OCI-LY1 (cell line): ENCODE results near the gene ERMARD.

Source experiments
- H2AFZ ChIP-seq: fragments of 200-600 bp; sonication (generic), shearing (Covaris generic); 2 replicates; pipeline ENCODE4 v1.6.0; 2014; ENCODE audit warnings: antibody characterized with exemption, mild to moderate bottlenecking, low read length
- H3F3A ChIP-seq: fragments of 200-600 bp; sonication (generic), shearing (Covaris generic); 2 replicates; pipeline ENCODE4 v1.6.0; 2014; ENCODE audit warnings: mild to moderate bottlenecking, antibody characterized with exemption, low read length, moderate library complexity; ENCODE audit not compliant: insufficient read depth
- H3K27ac ChIP-seq: fragments of 200-600 bp; sonication (generic); 2 replicates; pipeline ENCODE4 v1.5.1; 2014; ENCODE audit warnings: low read length, mixed run types, mild to moderate bottlenecking, low read depth; ENCODE audit not compliant: poor library complexity, severe bottlenecking
- H3K27me3 ChIP-seq: fragments of 200-600 bp; sonication (generic); 2 replicates; pipeline ENCODE4 v1.6.0; 2014; ENCODE audit warnings: antibody characterized with exemption, mild to moderate bottlenecking, low read length, moderate library complexity; ENCODE audit not compliant: insufficient read depth
- H3K36me3 ChIP-seq: fragments of 200-600 bp; sonication (generic); 2 replicates; pipeline ENCODE4 v1.6.1; 2014; ENCODE audit warnings: mild to moderate bottlenecking, antibody characterized with exemption, low read length, moderate library complexity, mixed read lengths; ENCODE audit not compliant: insufficient read depth
- H3K4me1 ChIP-seq: fragments of 200-600 bp; sonication (generic); 2 replicates; pipeline ENCODE4 v1.5.1; 2014; ENCODE audit warnings: mild to moderate bottlenecking, low read length, moderate library complexity; ENCODE audit not compliant: insufficient read depth, severe bottlenecking
- H3K4me2 ChIP-seq: fragments of 200-600 bp; sonication (generic), shearing (Covaris generic); 2 replicates; pipeline ENCODE4 v1.6.1; 2014; ENCODE audit warnings: low read length
- H3K4me3 ChIP-seq: fragments of 200-600 bp; sonication (generic); 2 replicates; pipeline ENCODE4 v1.5.1; 2014; ENCODE audit warnings: low read length, low read depth, mild to moderate bottlenecking, mixed read lengths; ENCODE audit not compliant: poor library complexity, severe bottlenecking
- H3K79me2 ChIP-seq: fragments of 200-600 bp; shearing (Covaris generic); 2 replicates; pipeline ENCODE4 v1.6.1; 2016; ENCODE audit warnings: mixed run types, low read length, mixed read lengths; ENCODE audit not compliant: insufficient read depth
- H3K9ac ChIP-seq: fragments of 200-600 bp; sonication (generic), shearing (Covaris generic); 2 replicates; pipeline ENCODE4 v1.6.1; 2014; ENCODE audit warnings: mild to moderate bottlenecking, low read length, mixed read lengths
- H3K9me2 ChIP-seq: fragments of 200-600 bp; sonication (generic), shearing (Covaris generic); 2 replicates; pipeline ENCODE4 v1.6.1; 2014; ENCODE audit warnings: low read depth, mild to moderate bottlenecking, low read length, mixed read lengths
- H3K9me3 ChIP-seq: fragments of 200-600 bp; shearing (Covaris generic); 2 replicates; pipeline ENCODE4 v1.6.1; 2014; ENCODE audit warnings: low read length, mixed read lengths
- H4K20me1 ChIP-seq: fragments of 200-600 bp; sonication (generic), shearing (Covaris generic); 2 replicates; pipeline ENCODE4 v1.6.0; 2016; ENCODE audit warnings: mild to moderate bottlenecking, low read length; ENCODE audit not compliant: insufficient read depth
- CTCF ChIP-seq: fragments of 200-600 bp; sonication (generic), shearing (Covaris generic); IDR thresholded peaks from 2 replicates; pipeline ENCODE4 v1.5.1; 2017; ENCODE audit warnings: mild to moderate bottlenecking, antibody characterized with exemption, low read length, moderate library complexity, mixed read lengths
- EZH2 ChIP-seq: fragments of 200-600 bp; sonication (generic), shearing (Covaris generic); IDR thresholded peaks from 2 replicates; pipeline ENCODE4 v1.8.0; 2017; ENCODE audit warnings: borderline replicate concordance, mixed run types, mild to moderate bottlenecking, antibody characterized with exemption, low read length, moderate library complexity, mixed read lengths

Gene ERMARD

GRCh38 chr6:169804427-169804826, 53.0 kb downstream of the ERMARD start:
- no peaks in the 10 kb centered on the region for H3K79me2 ChIP-seq
- no peaks in the 10 kb centered on the region for H3K27me3 ChIP-seq
- TF ChIP-seq EZH2 (no peak), CTCF (no peak)
- H4K20me1 ChIP-seq = no peaks in the 10 kb centered on the region
- no peak overlapping the region for H3K9ac ChIP-seq
- no peak overlapping the region for H2AFZ ChIP-seq
- no peaks in the 10 kb centered on the region for H3K36me3 ChIP-seq
- H3K4me1 ChIP-seq = peaks cover 12% of the 10 kb centered on the region
- no peak overlapping the region for H3K4me3 ChIP-seq
- H3K4me2 ChIP-seq = no peak overlapping the region
- no peaks in the 10 kb centered on the region for H3K9me2 ChIP-seq
- H3K27ac ChIP-seq = no peak overlapping the region
- H3K9me3 ChIP-seq = no peaks in the 10 kb centered on the region
- H3F3A ChIP-seq = no peaks in the 10 kb centered on the region

- Histone ChIP-seq H3K4me2 (no peak overlapping the region), H3K27ac (no peak overlapping the region), H4K20me1 (no peaks in the 10 kb centered on the region), H3F3A (no peaks in the 10 kb centered on the region), H3K4me3 (no peak overlapping the region), H3K36me3 (no peaks in the 10 kb centered on the region), H3K9ac (no peak overlapping the region), H3K9me3 (no peaks in the 10 kb centered on the region), H3K4me1 (peaks cover 16% of the 10 kb centered on the region), H3K9me2 (no peaks in the 10 kb centered on the region), H3K79me2 (no peaks in the 10 kb centered on the region), H2AFZ (no peak overlapping the region), H3K27me3 (no peaks in the 10 kb centered on the region)
- TF ChIP-seq EZH2 (no peak), CTCF (no peak)
Measured at GRCh38 chr6:169805242-169805838, 53.9 kb downstream of the ERMARD start.

GRCh38 chr6:169806701-169807100, 55.3 kb downstream of the ERMARD start:
- H3K9me2 ChIP-seq = no peaks in the 10 kb centered on the region
- peaks cover 18% of the 10 kb centered on the region for H3K4me1 ChIP-seq
- no peak overlapping the region for H3K9ac ChIP-seq
- no peaks in the 10 kb centered on the region for H3F3A ChIP-seq
- H2AFZ ChIP-seq = no peak overlapping the region
- no peaks in the 10 kb centered on the region for H4K20me1 ChIP-seq
- no peaks in the 10 kb centered on the region for H3K36me3 ChIP-seq
- no peak overlapping the region for H3K4me2 ChIP-seq
- no peaks in the 10 kb centered on the region for H3K9me3 ChIP-seq
- no peaks in the 10 kb centered on the region for H3K27me3 ChIP-seq
- no peaks in the 10 kb centered on the region for H3K79me2 ChIP-seq
- no peak overlapping the region for H3K4me3 ChIP-seq
- TF ChIP-seq EZH2 (no peak), CTCF (no peak)
- no peak overlapping the region for H3K27ac ChIP-seq
